ENCODE measurements around the gene ZNF608. TPM values are rescaled to one million over a fixed set of nuclear protein-coding genes. Genes with fewer than 3 reads are reported as not detected.

ZNF608 gene
- total and polyA plus RNA-seq, 9 of the 15 experiments (the other 6 are each of a cell fraction or from before 2014, with no cell fraction given): 0.38 to 1.5 (median 1.00) TPM

DNA sequence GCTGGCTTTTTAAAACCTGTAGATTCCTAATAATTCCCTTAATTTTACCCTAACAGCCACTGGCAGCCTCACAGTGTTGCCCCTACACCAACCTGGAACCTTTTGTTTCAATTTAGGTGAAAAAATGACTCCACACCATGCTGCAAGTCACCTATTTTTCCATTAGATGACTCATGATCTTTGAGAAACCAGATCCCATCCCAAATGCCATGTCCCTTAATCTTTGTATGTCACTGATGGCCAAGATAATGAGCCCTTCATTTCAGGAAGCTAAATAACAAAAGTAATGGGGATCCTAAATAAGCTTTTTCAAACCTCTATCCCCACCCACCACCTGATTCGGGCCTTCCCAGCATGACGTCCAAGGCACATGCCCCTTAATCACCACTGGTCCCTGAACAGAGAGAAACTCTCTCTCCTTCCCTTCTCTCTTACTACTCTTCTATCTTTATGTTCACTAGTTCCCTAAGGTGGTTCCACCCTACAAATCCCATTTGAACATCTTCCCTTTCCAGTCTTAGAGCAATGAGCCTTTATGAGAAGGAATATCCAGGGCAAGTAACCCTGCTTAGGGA, 33.6 kb downstream of the ZNF608 start (continued):
- peak; percentile 42 for TF ChIP-seq MGA (IDR thresholded peaks at IDR 0.05)
- TF ChIP-seq DPF2 (IDR thresholded peaks at IDR 0.05): no peak
- TF ChIP-seq NFE2 (IDR thresholded peaks at IDR 0.05; ENCODE audit: low read depth): peak; percentile 45; the same call in 1 of the 2 replicates
- TF ChIP-seq FOXJ2 (tag; IDR thresholded peaks at IDR 0.05): no peak
- no peak for TF ChIP-seq SNIP1 (IDR thresholded peaks at IDR 0.05; ENCODE audit: low read depth)
- no peak for TF ChIP-seq PPARD (CRISPR knock-in tag; IDR thresholded peaks at IDR 0.05)
- 0 out of 2 replicates have a peak, but pooled peaks have one; percentile 32 for TF ChIP-seq JUN (IDR thresholded peaks at IDR 0.05; ENCODE audit: borderline replicate concordance, low read depth, low read length)
- TF ChIP-seq JUN (CRISPR knock-in tag; IDR thresholded peaks at IDR 0.05; ENCODE audit: borderline replicate concordance): no peak
- peak; percentile 71 for TF ChIP-seq ATF3 (IDR thresholded peaks at IDR 0.05)
- TF ChIP-seq ATF3 (CRISPR knock-in tag; conservative IDR thresholded peaks at IDR 0.05): no peak
